WERI-Rb-1 (cell line): Measurements from ENCODE around the gene OSBPL10.
"Not testable (repeated sequence)": the region's sequence is repeated elsewhere in the genome, so short reads cannot be mapped to it uniquely, and the experiment has no call there.

Experiments
- DNase-seq: peaks from one replicate; pipeline ENCODE4 v3.0.0-alpha.2; 2020
- H3K27ac ChIP-seq: fragments of 250-450 bp; sonication (Bioruptor Pico); 2 replicates; pipeline ENCODE4 v1.5.1; 2020; ENCODE audit warnings: mild to moderate bottlenecking, moderate library complexity
- H3K27me3 ChIP-seq: fragments of 250-450 bp; sonication (Bioruptor Pico); 2 replicates; pipeline ENCODE4 v1.5.1; 2021; ENCODE audit warnings: mild to moderate bottlenecking, low read depth, moderate library complexity; ENCODE audit not compliant: insufficient read depth, severe bottlenecking
- H3K36me3 ChIP-seq: fragments of 250-450 bp; sonication (Bioruptor Pico); 2 replicates; pipeline ENCODE4 v1.5.1; 2020; ENCODE audit warnings: mild to moderate bottlenecking, moderate library complexity
- H3K4me3 ChIP-seq: 2 replicates; pipeline ENCODE4 v1.5.1; 2011; ENCODE audit warnings: low read depth, mild to moderate bottlenecking, control low read depth, low read length
- H3K9me3 ChIP-seq: fragments of 250-450 bp; sonication (Bioruptor Pico); 2 replicates; pipeline ENCODE4 v1.5.1; 2021; ENCODE audit warnings: mild to moderate bottlenecking, moderate library complexity; ENCODE audit not compliant: severe bottlenecking
- TF ChIP-seq, protein P1 (sequence below): IDR thresholded peaks from 2 replicates; pipeline ENCODE4 v1.5.1; 2011; ENCODE audit warnings: low read depth, mild to moderate bottlenecking, control low read depth, inconsistent platforms, low read length

Gene OSBPL10

GRCh38 chr3:31861826-31862225 lies 119.2 kb downstream of the OSBPL10 start:
- TF ChIP-seq, protein P1, sequence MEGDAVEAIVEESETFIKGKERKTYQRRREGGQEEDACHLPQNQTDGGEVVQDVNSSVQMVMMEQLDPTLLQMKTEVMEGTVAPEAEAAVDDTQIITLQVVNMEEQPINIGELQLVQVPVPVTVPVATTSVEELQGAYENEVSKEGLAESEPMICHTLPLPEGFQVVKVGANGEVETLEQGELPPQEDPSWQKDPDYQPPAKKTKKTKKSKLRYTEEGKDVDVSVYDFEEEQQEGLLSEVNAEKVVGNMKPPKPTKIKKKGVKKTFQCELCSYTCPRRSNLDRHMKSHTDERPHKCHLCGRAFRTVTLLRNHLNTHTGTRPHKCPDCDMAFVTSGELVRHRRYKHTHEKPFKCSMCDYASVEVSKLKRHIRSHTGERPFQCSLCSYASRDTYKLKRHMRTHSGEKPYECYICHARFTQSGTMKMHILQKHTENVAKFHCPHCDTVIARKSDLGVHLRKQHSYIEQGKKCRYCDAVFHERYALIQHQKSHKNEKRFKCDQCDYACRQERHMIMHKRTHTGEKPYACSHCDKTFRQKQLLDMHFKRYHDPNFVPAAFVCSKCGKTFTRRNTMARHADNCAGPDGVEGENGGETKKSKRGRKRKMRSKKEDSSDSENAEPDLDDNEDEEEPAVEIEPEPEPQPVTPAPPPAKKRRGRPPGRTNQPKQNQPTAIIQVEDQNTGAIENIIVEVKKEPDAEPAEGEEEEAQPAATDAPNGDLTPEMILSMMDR = no peak
- Histone ChIP-seq H3K36me3 (no peaks in the 10 kb centered on the region), H3K4me3 (no peak overlapping the region), H3K27me3 (no peaks in the 10 kb centered on the region), H3K9me3 (no peaks in the 10 kb centered on the region), H3K27ac (no peak overlapping the region)
- DNase-seq = no peak

- H3K27ac ChIP-seq, H3K36me3 ChIP-seq, DNase-seq, H3K9me3 ChIP-seq, H3K27me3 ChIP-seq, H3K4me3 ChIP-seq: not testable (repeated sequence)
Measured at GRCh38 chr3:31860642-31861041, 120.4 kb downstream of the OSBPL10 start.

DNA sequence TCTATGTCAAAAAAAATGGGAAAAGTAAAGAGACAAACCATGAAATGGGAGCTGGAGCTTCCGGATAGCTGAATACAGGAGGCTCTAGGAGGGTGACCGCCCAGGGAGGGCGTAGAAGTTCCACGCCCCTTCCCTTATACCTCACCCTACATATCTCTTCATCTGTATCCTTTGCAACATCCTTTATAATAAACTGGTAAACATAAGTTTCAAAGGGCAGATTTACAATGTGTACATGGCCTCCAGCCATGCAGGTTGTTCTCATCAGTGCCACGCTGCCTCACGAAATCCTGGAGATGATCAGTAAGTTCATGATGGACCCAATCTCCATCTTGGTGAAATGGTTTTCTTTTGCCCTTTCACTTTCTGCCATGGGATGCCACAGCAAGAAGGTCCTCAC lies 121.8 kb downstream of the OSBPL10 start:
- Histone ChIP-seq H3K4me3 (no peak overlapping the region), H3K27ac (no peak overlapping the region), H3K36me3 (no peaks in the 10 kb centered on the region), H3K27me3 (no peaks in the 10 kb centered on the region), H3K9me3 (no peaks in the 10 kb centered on the region)
- DNase-seq = no peak
- TF ChIP-seq, protein P1 = no peak

DNA sequence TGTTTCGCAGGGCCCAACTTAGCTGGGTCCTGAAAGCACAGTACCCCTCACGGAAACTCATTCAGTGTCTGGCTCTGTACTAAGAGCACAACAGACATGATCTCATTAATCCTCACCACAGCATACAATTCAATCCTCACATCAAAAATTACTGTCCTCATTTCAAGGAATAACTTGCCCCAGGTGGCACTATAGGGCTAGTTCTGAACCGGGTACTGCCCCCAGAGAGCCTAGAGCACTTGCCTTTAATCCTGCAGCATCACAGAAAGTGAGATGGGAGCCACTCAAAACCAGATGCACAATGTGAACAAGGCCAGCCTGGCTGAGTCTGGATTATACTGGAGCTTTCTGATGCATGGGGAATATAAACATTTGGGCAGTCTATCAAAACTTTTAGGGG lies 122.6 kb downstream of the OSBPL10 start:
- H3K27me3 ChIP-seq = no peaks in the 10 kb centered on the region
- H3K4me3 ChIP-seq = no peak overlapping the region
- no peak for DNase-seq
- no peaks in the 10 kb centered on the region for H3K9me3 ChIP-seq
- TF ChIP-seq, protein P1 = no peak
- no peak overlapping the region for H3K27ac ChIP-seq
- no peaks in the 10 kb centered on the region for H3K36me3 ChIP-seq

GRCh38 chr3:31853580-31853979 lies 127.5 kb downstream of the OSBPL10 start:
- TF ChIP-seq, protein P1 = no peak
- no peak for DNase-seq
- H3K27ac ChIP-seq = no peak overlapping the region
- H3K9me3 ChIP-seq = no peaks in the 10 kb centered on the region
- no peaks in the 10 kb centered on the region for H3K27me3 ChIP-seq
- H3K4me3 ChIP-seq = no peak overlapping the region
- H3K36me3 ChIP-seq = no peaks in the 10 kb centered on the region

DNA sequence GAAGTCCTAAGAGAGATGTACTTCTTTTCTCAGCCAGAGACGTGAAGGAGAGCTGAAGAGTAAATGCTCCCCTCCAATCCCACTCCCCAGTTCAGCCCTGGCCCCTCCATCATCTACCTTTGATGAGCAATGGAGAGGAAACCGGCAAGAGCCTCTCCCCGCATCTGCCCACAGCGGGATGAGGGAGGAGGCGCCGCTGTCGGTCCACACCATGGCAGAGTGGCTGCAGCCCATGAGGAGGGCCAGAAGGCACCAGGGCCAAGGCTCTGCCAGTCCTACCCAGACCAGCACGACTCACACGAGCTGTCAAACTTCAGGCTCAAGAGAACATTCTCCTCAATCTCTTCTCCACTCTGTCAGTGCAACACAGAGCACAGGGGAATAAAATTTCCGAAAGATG lies 129.8 kb downstream of the OSBPL10 start:
- no peaks in the 10 kb centered on the region for H3K27me3 ChIP-seq
- no peaks in the 10 kb centered on the region for H3K36me3 ChIP-seq
- TF ChIP-seq, protein P1 = no peak
- H3K9me3 ChIP-seq = no peaks in the 10 kb centered on the region
- H3K27ac ChIP-seq = no peak overlapping the region
- no peak for DNase-seq
- no peak overlapping the region for H3K4me3 ChIP-seq

GRCh38 chr3:31848911-31849310 lies 132.2 kb downstream of the OSBPL10 start:
- no peak for DNase-seq
- no peak overlapping the region for H3K4me3 ChIP-seq
- no peak overlapping the region for H3K27ac ChIP-seq
- H3K27me3 ChIP-seq = no peaks in the 10 kb centered on the region
- no peaks in the 10 kb centered on the region for H3K36me3 ChIP-seq
- H3K9me3 ChIP-seq = no peaks in the 10 kb centered on the region
- TF ChIP-seq, protein P1 = no peak
